GF-D8 (cell line): Measurements from ENCODE around the gene SPATS2.

ENCODE experiments used
- DNase-seq: peaks from one replicate; lab custom pipeline; 2025; lab: John Stamatoyannopoulos, UW

SPATS2 gene

DNA sequence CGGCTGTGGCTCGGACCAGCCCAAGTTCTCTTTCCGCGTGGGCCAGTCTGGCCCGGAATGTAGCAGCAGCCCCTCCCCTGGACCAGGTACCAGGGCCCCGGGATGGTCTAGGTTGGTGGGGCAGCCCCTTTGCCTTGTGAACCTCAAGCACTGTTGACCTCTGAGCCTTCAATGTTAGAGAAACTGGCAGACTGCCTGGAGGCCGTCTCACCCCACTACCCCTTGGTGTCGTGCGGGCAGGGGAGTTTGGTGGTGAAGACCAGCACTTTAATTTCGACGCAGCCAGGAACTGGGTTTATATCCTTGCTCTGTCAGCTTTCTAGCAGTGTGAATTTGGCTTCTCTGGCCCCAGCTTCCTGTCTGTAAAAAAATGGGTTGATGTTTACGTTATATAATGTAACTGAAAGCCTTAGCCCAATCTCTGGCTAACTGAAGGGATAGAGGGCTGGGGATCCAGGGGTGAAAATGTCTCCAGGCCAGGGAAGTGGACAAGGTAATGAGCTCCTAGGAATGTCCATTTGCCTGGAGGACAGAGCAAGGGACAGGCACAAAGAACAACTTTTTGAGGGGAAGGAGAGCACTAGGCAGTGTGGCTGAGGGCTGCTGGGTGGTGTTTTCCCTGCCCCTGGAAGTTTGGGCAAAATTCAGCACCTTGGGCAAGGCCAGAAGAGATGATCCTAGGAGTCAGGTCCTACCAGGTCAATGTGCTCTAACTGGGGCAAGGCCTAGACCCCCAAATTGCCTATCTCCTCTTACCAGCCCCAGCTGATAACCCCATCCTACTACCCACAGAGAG lies 189.3 kb downstream of the SPATS2 start:
- no peak for DNase-seq

DNA sequence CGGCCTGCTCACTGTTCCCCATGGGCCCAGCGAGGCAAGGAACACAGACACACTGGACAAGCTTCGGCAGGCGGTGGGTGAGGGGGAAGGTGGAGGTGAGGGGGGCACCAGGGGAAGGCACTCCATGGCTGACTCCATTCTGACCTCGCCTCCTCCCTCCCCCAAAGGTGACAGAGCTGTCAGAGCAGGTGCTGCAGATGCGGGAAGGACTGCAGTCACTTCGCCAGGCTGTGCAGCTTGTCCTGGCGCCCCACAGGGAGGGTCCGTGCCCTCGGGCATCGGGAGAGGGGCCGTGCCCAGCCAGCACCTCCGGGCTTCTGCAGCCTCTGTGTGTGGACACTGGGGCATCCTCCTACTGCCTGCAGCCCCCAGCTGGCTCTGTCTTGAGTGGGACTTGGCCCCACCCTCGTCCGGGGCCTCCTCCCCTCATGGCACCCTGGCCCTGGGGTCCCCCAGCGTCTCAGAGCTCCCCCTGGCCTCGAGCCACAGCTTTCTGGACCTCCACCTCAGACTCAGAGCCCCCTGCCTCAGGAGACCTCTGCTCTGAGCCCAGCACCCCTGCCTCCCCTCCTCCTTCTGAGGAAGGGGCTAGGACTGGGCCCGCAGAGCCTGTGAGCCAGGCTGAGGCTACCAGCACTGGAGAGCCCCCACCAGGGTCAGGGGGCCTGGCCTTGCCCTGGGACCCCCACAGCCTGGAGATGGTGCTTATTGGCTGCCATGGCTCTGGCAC lies 190.1 kb downstream of the SPATS2 start:
- no peak for DNase-seq

DNA sequence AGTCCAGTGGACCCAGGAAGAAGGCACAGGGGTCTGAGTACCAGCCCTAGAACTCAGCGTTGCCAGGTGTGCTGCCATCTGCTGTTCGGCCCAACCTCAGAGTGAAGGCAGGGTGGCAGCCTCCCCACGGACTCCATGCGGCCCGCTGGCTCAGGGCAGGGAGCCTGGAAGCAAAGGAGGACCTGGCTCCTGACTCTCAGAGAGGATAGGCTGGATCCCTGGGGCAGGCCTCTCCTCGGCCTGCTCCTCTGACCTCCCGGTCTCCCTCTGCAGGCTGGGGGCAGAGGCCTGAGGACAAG lies 190.6 kb downstream of the SPATS2 start:
- DNase-seq = no peak

DNA sequence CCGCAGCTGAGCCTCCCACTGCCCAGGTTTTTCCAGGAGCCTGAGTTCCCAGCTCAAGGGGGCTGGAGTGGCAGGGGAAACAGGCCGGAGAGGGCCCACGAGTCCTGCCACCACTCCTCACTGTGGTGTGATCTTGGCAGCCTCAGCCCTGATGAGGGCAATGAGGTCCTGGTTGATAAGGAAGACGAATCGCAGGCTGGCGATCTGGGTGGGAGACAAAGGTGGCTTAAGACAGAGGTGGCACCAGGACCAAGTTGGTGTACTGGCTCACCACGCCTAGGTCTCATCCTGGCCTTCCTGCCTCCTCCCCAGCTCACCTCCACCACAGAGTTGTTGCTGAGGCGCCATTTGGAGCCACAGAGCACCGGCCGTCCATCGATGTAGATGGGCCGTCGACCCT lies 191.3 kb downstream of the SPATS2 start:
- DNase-seq = no peak

DNA sequence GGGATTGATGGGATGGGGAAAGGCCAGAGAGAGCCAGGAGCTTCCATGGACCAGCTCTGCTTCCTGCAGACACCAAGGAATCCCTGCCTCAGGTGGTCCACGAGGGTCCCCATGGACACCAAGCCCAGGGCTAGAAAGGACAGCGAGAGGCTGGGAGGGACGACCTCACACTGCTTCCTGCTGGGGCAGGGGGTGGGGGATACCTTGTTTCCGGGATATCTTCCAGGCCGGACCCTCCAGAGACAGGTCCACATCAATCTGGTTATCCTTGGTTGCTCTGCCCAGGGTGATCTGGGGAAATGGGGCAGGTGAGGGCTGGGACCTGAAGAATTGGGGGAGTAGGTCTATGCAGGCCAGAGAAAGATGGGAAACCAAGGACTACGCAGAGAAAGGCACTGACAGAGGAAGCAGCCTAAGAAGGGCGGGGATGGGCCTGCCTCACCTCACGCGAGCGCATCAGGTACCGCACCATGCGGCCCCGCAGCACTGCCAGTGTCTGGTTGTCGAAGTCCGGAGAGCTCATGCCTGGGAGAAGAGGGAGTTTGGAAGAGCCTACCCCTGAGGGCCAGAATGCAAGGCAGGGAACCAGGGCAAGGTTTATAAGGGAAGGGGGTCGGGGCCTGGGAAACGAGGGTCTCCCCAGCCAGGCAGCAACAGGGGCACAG lies 191.9 kb downstream of the SPATS2 start:
- DNase-seq = no peak

DNA sequence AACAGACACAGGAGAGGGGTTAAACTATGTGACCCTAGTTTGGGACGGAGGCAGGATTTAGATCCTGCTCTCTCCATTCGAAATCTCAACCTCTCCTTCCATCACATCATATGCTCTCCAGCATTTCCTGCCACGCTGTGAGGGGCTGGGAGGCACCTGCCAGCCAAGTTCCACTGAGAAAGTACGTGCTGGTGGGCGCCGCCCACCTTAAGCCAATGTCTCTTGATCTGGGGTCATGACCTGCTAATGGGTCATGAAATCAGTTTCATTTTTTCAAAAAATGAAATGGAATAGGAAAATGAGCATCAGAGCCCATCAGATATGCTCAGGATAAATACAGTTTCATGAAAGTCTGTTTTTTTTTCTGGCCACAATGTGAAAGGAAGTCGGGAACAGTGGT lies 193.4 kb downstream of the SPATS2 start:
- DNase-seq = no peak

DNA sequence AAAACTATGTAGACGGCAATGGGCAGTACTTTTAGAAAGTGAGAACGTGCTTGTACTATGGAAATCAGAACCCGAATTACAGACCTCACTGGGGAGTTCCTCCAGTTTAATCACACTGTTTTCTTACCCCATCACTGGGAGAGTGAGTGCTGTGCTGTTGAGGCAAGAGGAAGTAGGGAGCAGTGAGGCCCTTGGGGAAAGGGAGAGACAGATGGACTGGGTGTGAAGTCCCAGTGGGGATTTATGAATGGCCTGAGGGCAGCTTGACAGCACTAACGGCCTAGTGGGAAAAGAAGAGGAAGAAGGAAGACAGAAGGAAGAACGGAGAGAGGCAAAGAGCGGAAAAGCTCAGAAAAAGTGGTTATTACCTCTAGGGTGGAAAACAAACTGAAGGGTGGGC lies 195.0 kb downstream of the SPATS2 start:
- DNase-seq = no peak

DNA sequence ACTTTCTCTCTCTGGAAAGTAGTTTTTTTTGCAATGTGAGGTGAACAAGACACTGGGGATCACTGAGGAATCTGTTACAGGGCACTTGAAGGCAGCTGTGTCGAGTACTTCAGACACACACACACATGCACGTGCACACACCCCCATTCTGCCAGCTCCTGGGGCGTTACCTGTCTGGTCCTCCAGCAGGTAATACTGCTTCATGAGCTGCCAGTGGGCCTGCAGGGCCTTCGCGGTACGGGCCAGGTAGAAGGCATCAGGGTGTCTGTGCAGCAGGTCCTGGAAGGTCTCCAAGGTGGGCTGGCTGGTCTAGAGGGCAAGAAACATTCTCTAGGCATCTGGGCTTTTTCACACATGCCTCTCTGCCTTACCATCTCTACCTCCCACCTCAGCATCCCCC lies 195.6 kb downstream of the SPATS2 start:
- DNase-seq = no peak

DNA sequence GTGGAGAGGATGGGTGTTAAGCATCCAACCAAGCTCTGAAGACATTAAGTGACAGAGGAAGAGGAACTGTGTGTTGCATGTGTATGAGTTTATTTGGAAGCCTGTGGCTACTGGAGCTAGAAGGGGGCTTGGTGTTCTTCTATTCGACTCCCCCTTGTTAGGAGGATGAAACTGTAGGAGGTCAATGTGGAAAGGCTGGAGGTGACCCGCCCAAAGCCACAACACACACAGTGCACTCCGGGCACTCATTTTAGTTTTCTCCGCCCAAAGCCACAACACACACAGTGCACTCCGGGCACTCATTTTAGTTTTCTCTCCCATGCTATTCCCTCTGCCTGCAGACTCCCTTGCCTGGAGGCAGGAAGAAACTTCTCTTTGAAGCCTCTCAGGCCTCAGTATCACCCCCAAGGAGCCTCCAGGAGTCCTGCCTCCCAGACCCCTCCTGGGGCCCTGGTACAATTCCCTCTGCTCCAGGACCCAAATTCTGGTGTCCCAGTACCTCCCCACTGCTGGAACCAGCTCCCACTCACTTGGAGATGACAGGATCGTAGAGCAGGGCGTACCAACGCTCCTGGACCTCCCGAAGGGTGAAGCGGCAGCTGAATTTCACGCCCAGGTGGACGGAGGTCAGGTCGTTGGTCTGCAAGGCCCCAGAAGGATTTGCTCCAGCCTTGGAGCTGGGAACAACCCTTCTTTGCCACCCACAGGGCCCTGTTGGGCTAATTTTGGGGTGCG lies 196.9 kb downstream of the SPATS2 start:
- DNase-seq = no peak

DNA sequence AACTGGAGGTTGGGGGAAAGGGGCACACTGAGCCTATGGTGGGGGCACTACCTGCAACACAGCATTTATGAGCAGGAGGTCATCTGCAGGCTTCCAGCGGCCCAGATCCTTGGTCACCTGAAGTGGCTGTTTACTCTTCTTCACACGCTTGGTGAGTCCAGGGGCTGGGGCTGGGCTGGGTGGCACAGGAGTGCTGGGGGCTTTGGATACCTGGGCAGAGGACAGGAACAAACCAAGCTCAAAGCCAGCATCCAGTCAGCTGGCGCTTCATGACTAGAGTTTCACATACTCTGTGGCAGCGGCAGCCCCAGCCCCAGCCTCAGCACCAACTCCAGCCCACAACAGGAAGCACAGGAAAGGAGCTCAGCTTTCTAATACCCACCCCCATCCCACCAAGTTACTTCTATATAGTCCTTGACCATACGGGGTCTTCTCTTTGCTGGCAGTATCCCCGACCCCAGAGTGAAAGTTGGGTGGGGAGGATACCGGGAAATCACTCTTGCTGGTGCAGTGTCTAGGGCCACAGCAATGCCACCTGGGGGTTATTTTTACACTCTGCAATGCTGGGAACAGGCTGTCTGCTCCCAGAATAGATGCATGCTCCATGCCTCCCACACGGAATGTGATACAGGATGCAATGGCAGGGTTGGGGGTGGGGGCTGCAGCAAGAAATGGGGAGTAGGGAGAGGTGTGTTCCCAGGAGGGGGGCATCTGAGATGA lies 197.6 kb downstream of the SPATS2 start:
- no peak for DNase-seq

DNA sequence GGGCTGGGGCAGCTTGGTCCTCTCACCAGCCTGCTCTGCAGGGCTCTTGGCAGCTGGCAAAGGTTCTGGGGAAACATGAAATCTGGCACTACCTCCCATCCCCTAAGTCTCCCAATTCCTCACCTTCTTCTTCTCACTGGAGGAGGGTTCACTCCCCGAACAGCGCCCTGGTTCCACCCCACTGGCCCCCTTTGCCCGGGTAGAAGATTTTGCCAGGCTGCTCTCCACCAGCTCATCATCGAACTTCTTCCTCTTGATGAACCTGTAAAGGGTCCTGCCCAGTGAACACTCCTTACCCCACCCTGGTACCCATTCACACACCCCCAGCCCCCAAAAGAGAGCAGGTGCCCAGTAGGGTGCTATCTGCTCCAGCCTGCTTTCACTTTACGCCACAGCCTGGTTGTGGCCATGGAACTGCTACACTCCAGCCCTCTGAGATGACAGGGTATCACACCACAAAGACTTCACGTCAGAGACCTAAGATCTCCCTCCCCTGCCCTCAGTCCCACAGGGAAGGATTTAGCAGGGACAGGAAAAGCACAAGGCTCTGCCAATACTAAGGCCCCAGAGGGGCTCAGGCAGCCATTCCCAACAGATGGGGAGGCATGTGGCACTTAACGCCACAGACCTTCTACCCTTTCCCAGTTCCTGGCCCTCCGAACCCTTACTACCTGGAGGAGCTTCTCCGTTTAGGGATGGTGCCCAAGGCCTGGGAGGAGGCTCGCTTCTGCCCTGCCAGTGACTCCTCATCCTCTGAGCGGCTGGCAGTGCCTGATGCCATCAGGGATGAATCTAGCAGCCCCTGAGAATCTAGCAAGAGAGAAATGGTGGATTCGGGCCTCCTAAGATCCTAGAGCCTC lies 198.4 kb downstream of the SPATS2 start:
- no peak for DNase-seq

DNA sequence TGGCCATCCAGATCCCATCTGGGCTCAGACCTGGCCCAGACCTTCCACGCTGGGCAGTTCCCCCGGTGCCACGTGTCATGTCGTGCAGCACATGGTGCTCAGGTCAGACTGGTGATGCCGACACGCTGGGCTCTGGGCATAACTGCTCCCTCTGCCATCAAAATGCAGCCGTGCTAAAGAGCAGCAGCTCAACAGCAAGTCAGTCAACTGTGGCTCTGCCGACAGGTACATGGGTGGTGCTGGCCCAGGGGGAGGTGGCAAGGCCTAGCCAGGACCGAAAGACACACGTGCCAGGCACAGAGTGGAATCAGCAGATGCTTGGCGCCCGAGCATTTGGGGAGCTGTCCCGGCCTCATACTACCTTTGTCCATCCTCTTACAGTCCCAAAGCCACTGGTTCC lies 199.1 kb downstream of the SPATS2 start:
- DNase-seq = no peak

DNA sequence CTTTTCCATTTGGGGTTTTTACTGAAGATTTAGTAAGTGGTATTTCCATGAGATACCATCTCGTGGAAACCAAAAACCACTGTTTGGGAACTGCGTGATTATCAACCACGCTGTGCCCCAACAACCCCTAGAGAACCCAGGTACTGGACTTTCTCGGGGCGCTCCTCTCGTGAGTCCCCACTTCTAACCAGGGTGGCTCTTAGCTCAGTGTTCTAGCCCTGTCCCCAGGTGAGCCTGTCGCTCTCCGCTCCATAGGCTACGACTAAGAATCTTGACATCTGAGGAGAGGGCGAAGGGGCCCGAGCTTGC lies 200.0 kb downstream of the SPATS2 start:
- no peak for DNase-seq

DNA sequence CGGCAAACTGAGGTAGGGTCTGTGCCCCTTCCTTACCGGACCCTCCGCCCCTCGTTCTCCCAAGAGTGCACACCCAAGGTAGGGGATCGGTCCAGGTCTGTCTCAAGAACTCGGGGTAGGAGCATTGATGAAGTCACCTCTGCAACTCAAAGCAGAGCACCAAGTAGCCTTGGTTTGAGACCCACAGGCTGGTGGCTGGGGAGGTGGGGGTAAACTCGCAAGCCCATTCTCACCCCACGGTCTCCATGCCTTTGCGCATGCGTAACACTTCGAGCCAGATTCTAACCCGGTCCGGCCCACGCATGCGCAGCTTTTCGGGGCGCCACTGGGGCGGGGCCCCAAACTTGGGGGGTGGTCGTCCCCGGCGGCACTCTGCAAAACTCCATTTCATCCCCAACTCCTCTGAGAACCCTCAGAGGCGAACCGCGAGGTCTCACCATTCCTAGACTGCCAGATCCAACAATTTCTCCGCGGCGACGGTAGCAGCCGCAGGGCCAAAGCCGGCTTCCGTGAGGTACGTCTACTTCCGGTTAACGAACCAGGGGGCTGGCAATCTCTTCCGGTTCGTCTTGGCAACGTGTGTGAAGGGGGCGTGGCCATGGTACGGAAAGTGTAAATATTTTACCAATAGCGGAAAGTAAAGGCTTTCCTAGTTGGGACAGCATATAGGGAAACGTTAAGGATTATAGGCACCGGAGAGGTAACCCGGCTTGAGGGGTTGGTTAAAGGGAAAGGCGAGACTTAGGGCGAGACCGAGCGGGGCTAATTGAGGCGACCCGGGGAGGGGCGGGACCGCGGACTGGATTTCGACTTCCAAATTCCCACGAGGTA lies 200.6 kb downstream of the SPATS2 start, which contains the start of gene MCRS1:
TSS of gene MCRS1 (minus strand) at position 532 of the 831 bp plus-strand sequence. CDS start 1,411 bp downstream, outside the sequence.
- peak; percentile 71 for DNase-seq

DNA sequence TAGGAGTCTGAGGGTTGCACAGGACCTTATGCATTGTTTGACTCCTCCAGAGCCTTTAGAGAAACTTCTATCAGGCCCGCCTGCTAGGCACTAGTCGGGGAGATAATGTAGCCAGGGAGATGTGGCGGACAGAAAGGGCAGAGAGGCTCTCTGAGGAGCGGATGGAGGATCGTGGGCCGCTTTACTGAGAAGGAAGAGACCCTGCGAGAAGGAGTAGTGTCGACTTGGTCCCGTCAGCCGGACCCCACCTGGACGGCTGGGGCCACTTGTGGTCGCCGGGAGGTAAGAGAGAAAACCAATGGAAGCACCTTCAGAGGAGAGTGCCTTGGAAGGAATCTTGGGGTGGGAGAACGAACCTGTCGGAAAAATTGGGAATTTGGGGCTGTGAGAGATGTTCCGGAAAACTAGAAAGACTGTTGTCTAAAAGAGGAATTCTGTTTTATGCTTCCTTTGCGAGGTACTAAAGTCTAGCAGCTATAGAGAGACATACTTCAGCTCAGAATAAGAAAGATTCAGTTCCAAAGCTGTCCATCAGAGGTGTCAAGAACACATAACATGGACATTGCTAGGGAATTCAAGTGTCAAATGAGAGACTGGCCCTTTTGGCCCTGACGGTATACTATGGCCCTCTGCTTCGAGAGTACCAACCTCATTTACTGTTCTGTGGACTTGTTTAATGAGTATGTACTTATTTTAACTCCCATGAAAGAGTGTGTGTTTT lies 201.3 kb downstream of the SPATS2 start:
- no peak for DNase-seq
